NOMO-1 treated with dmso at 0.1 percent for 144 hours (cell line): ENCODE measurements around the gene ZNF888.
"Not testable (repeated sequence)": the region's sequence is repeated elsewhere in the genome, so short reads cannot be mapped to it uniquely, and the experiment has no call there.

Experiments
- DNase-seq: peaks from one replicate; lab custom pipeline; 2025; ENCODE audit not compliant: unreplicated experiment; lab: John Stamatoyannopoulos, UW

Gene ZNF888

DNA sequence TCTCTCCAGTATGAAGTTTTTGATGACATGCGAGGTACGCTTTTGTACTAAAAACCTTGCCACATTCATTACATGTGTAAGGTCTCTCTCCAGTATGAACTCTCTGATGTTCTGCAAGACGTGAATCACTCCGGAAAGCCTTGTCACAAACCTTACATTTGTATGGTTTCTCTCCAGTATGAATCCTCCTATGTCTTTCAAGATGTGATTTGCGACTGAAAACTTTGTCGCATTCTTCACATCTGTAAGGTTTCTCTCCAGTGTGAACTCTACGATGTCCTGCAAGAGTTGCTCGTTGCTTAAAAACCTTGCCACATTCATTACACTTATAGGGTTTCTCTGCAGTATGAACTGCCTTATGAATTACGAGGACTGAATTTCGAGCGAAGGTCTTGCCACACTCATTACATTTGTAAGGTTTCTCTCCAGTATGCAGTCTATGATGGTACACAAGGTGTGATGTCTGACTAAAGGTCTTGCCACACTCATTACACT is 42.3 kb downstream of the ZNF888 start:
- DNase-seq = no peak

DNA sequence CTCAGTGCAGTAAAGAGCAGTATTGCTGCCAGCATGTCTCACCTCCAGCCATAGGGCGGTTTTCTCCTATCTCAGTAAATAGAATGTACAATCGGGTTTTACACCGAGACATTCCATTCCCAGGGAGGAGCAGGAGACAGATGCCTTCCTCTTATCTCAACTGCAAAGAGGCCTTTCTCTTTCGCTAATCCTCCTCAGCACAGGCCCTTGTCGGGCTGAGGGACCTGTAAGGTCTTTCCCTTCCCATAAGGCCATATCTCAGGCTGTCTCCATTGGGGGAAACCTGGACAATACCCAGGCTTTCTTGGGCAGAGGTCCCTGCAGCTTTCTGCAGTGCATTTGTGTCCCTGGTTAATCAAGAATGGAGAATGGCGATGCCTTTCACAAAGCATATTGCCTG is 50.2 kb downstream of the ZNF888 start:
- not testable (repeated sequence) for DNase-seq

DNA sequence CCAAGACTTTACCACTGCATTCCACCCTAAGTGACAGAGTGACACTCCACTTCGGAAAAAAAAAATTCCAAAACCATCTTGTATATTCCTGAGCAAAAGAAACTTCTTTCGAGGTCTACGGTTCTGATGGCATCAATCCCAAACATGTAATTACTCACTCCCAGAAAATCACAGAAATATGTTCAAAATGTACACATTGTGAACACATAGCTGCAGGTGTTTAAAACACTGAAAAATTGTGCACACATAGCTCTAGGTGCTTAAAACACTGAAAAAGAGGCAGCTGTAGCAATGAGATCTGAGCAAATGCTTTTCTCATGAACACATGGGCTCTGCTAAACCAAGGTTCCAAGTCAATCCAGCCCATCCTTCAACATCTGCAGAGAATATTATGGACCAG is 51.8 kb downstream of the ZNF888 start:
- no peak for DNase-seq

DNA sequence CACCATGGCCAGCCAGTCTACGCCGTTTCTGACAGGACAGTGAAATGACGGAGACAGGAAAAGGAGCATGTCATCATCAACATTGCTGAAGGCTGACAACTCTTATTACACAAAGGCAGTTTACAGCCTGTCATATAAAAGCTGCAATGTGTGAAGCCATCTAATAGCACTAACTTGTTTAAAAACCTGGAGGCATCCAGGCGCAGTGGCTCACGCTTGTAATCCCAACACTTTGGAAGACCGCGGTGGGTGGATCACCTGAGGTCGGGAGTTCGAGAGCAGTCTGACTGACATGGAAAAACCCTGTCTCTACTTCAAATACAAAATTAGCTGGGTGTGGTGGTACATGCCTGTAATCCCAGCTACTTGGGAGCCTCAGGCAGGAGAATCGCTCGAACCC is 55.2 kb downstream of the ZNF888 start:
- DNase-seq = not testable (repeated sequence)

DNA sequence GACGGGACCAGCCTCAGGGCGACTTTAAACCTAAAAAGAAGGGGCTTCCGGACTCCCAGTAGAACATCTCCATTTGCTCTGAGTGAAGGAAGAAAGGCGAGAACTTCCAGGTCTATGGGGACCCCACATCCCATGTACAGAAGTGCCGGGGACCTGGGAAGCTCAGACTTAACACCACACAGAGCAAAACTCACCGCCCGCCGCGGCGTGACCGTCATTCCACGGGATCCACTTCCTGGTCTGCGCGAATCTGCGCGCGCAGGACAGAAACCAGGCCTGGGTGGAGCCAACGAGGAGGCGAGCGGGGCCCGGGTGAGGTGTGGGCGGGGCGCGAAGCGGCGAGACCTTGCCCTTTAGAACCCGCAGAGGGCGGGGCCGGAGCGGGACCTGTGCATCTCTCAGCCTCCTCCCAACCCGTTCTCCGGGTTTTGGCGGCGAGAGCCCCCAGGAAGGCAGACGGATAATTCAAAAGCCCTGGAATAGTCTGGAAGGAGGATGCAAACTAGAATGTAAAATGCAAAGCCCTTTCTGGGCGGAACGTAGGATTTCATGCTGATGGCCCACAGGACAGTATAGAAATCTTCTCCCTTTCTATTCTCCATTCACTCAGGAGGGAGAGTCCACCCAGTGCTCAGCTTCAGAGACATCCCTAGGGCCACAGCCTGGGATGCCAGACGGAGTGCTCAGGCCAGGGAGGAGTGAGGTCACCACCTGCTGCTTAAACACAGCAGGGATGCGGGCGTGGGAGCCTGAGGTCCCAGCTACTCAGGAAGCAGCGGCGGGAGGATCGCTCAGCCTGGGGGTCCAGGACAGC is 65.6 kb downstream of the ZNF888 start, which contains the start of gene ZNF468:
Gene ZNF468 (minus strand): TSS at position 242 of the 814 bp plus-strand sequence. CDS start 3,347 bp downstream, outside the sequence.
- DNase-seq = peak; percentile 49

DNA sequence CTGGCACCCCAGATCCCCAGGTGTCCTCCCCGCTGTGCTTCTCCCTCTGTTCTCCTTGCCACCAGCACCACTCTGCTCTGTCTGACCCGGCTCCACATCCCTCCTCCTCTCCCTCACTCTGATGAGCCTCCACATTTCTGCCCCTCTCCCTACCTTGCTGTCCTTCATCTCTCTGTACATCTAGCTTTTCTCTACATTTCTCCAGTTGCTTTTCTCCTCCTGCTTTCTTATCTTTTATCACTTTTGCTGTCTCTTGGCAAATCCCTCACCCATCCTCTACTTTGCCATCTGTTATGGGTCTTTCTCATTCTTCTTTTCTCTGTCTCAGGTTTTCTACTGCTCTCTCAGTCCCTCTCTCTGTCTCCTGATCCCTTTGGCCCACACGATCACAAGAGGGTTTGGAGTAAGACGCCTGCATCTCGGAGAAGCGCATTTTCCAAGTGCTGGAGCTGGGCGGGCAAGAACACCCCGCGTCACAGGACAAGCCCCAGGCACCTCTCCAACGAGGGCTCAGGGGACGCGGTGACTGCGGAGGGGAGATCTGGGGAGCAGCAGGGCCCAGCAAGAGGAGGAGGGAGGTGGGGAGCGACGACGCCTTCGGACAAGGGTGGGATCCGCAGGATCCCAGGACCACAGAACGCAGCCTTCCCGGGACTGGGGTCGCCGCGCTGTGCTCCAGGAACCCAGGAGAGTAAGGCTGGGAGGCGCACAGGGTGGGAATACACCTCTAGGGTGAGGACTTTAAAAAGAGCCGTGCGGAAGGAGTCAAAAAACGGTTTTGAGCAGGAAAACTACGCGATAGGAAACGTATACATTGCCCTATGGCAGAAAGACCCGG is 66.5 kb downstream of the ZNF888 start:
- DNase-seq = not testable (repeated sequence)
